ENCODE results near the gene BEAN1. TPM values are rescaled to one million over a fixed set of nuclear protein-coding genes. Genes with fewer than 3 reads are reported as not detected.
A peak's percentile ranks its signal among the peaks of the same experiment; 100 is the strongest.
"Not testable (repeated sequence)": the region's sequence is repeated elsewhere in the genome, so short reads cannot be mapped to it uniquely, and the experiment has no call there.

The BEAN1 gene
- total RNA-seq, 4 donors from 2014 or later: 0.47 to 1.0 (median 0.54) TPM; not detected in 1

- H3K4me1 ChIP-seq: peaks cover 0 to 12% (median 9%) of the 10 kb centered on the region in 3 donors
- no peak for TF ChIP-seq CTCF (IDR thresholded peaks at IDR 0.05)
- no peak for TF ChIP-seq POLR2A (IDR thresholded peaks at IDR 0.05)
- TF ChIP-seq POLR2AphosphoS5 (IDR thresholded peaks at IDR 0.05): no peak
- TF ChIP-seq EP300 (IDR thresholded peaks at IDR 0.05): no peak
- H3K27ac ChIP-seq: no peak overlapping the region
- H3K36me3 ChIP-seq: peaks cover 0 to 18% of the 10 kb centered on the region in 2 donors
- H3K27me3 ChIP-seq: no peaks in the 10 kb centered on the region
- 59 to 80% methylated on average over 2 to 4 of the region's 7 CpGs for WGBS, 2 donors (ENCODE audit: low coverage in 1 of 2)
- no peaks in the 10 kb centered on the region for H3K9me3 ChIP-seq
- ATAC-seq: no peak
- no peak overlapping the region for H3K4me3 ChIP-seq
Measured at GRCh38 chr16:66491716-66492064, 64.6 kb downstream of the BEAN1 start.

- Histone ChIP-seq H3K9me3 (no peaks in the 10 kb centered on the region), H3K36me3 (peaks cover 0 to 18% of the 10 kb centered on the region in 2 donors), H3K27me3 (no peaks in the 10 kb centered on the region), H3K27ac (no peak overlapping the region), H3K4me1 (no peaks in the 10 kb centered on the region), H3K4me3 (no peak overlapping the region)
- TF ChIP-seq POLR2A (IDR thresholded peaks at IDR 0.05) (no peak), EP300 (IDR thresholded peaks at IDR 0.05) (no peak), POLR2AphosphoS5 (IDR thresholded peaks at IDR 0.05) (no peak), CTCF (IDR thresholded peaks at IDR 0.05) (no peak)
- ATAC-seq: no peak
- 92% methylated on average over 2 of the region's 14 CpGs; no CpG with 5 or more reads in 1 of the 2 donors for WGBS, 2 donors (ENCODE audit: low coverage in 1 of 2)
Measured at GRCh38 chr16:66493490-66494401, 66.7 kb downstream of the BEAN1 start.

GRCh38 chr16:66494916-66495315 is 67.8 kb downstream of the BEAN1 start:
- 92% methylated on average over 1 of the region's 2 CpGs for WGBS, 2 donors (ENCODE audit: low coverage in 1 of 2)
- TF ChIP-seq EP300 (IDR thresholded peaks at IDR 0.05): no peak
- no peak for TF ChIP-seq CTCF (IDR thresholded peaks at IDR 0.05)
- no peak for TF ChIP-seq POLR2AphosphoS5 (IDR thresholded peaks at IDR 0.05)
- no peak for TF ChIP-seq POLR2A (IDR thresholded peaks at IDR 0.05)
- ATAC-seq: no peak

GRCh38 chr16:66495440-66495839 is 68.3 kb downstream of the BEAN1 start:
- ATAC-seq: no peak
- no peaks in the 10 kb centered on the region for H3K4me1 ChIP-seq
- H3K4me3 ChIP-seq: no peak overlapping the region
- no peak for TF ChIP-seq POLR2AphosphoS5 (IDR thresholded peaks at IDR 0.05)
- no peak for TF ChIP-seq CTCF (IDR thresholded peaks at IDR 0.05)
- TF ChIP-seq POLR2A (IDR thresholded peaks at IDR 0.05): no peak
- no peak for TF ChIP-seq EP300 (IDR thresholded peaks at IDR 0.05)
- no peak overlapping the region for H3K27ac ChIP-seq
- WGBS, 2 donors (ENCODE audit: low coverage in 1 of 2): 83 to 100% methylated on average over 1 to 2 of the region's 2 CpGs
- no peaks in the 10 kb centered on the region for H3K9me3 ChIP-seq
- H3K27me3 ChIP-seq: no peaks in the 10 kb centered on the region
- H3K36me3 ChIP-seq: peaks cover 0 to 18% of the 10 kb centered on the region in 2 donors

More at GRCh38 chr16:66494916-66495315, 67.8 kb downstream of the BEAN1 start:
- H3K9me3 ChIP-seq: no peaks in the 10 kb centered on the region
- H3K4me1 ChIP-seq: no peaks in the 10 kb centered on the region
- H3K27me3 ChIP-seq: no peaks in the 10 kb centered on the region
- H3K4me3 ChIP-seq: no peak overlapping the region
- peaks cover 0 to 18% of the 10 kb centered on the region in 2 donors for H3K36me3 ChIP-seq
- H3K27ac ChIP-seq: no peak overlapping the region

- not testable (repeated sequence) for H3K4me1 ChIP-seq, ATAC-seq, H3K9me3 ChIP-seq, H3K27me3 ChIP-seq, H3K27ac ChIP-seq, H3K4me3 ChIP-seq
- WGBS, 2 donors (ENCODE audit: low coverage in 1 of 2): 100% methylated on average over 2 of the region's 10 CpGs; no CpG with 5 or more reads in 1 of the 2 donors
- H3K36me3 ChIP-seq: peaks cover 0 to 18% of the 10 kb centered on the region in 2 donors
Measured at GRCh38 chr16:66496226-66496625, 69.1 kb downstream of the BEAN1 start.

DNA sequence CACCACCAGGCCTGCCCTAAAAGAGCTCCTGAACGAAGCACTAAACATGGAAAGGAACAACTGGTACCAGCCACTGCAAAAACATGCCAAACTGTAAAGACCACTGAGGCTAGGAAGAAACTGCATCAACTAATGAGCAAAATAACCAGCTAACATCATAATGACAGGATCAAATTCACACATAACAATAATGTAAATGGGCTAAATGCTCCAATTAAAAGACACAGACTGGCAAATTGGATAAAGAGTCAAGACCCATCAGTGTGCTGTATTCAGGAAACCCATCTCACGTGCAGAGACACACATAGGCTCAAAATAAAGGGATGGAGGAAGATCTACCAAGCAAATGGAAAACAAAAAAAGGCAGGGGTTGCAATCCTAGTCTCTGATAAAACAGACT is 70.8 kb downstream of the BEAN1 start:
- peaks cover 5 to 13% (median 9%) of the 10 kb centered on the region in 3 donors for H3K4me1 ChIP-seq
- ATAC-seq, H3K9me3 ChIP-seq, H3K27ac ChIP-seq, H3K4me3 ChIP-seq, H3K27me3 ChIP-seq: not testable (repeated sequence)
- WGBS, 2 donors (ENCODE audit: low coverage in 1 of 2): 91% methylated on average over 1 of the region's 2 CpGs; no CpG with 5 or more reads in 1 of the 2 donors
- H3K36me3 ChIP-seq: peaks cover 0 to 14% of the 10 kb centered on the region in 2 donors

- not testable (repeated sequence) for H3K36me3 ChIP-seq, H3K27me3 ChIP-seq, H3K4me3 ChIP-seq, ATAC-seq, H3K9me3 ChIP-seq
- Histone ChIP-seq H3K4me1 (peaks cover 5 to 27% (median 16%) of the 10 kb centered on the region in 3 donors), H3K27ac (peak overlapping the region in 1 of 4 donors; percentile 68)
- 89% methylated on average over 1 of the region's 4 CpGs; no CpG with 5 or more reads in 1 of the 2 donors for WGBS, 2 donors (ENCODE audit: low coverage in 1 of 2)
Measured at GRCh38 chr16:66501563-66501962, 74.5 kb downstream of the BEAN1 start.
